ENCODE data around the gene ALDH4A1.

DNA sequence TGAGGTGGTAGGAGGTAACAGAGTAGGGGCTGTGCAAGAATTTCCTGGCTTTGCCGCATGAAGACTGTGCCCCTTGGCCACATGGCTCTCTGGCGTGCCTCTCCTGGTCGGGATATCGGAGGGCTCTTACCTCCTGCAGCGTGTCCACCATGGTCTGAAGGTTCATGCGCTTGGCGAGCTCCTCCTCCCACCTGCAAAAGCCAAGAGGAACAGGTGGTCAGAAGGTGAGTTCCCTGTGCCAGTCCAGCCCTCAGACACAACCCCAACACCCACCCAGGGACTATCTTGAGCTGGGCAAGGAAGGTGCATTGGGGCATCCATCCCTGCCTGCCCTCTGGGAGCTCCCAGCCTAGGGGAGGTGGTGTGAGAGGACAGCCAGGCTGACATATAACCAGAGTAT lies 18.6 kb upstream of the ALDH4A1 start:
- TF ChIP-seq, protein P1, sequence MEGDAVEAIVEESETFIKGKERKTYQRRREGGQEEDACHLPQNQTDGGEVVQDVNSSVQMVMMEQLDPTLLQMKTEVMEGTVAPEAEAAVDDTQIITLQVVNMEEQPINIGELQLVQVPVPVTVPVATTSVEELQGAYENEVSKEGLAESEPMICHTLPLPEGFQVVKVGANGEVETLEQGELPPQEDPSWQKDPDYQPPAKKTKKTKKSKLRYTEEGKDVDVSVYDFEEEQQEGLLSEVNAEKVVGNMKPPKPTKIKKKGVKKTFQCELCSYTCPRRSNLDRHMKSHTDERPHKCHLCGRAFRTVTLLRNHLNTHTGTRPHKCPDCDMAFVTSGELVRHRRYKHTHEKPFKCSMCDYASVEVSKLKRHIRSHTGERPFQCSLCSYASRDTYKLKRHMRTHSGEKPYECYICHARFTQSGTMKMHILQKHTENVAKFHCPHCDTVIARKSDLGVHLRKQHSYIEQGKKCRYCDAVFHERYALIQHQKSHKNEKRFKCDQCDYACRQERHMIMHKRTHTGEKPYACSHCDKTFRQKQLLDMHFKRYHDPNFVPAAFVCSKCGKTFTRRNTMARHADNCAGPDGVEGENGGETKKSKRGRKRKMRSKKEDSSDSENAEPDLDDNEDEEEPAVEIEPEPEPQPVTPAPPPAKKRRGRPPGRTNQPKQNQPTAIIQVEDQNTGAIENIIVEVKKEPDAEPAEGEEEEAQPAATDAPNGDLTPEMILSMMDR (IDR thresholded peaks at IDR 0.05) = no peak
- TF ChIP-seq POLR2A (IDR thresholded peaks at IDR 0.05) = no peak
- TF ChIP-seq POLR2AphosphoS5 (IDR thresholded peaks at IDR 0.05) = no peak

Measured in gastroesophageal sphincter (tissue), 3 donors.